T-helper 2 cell treated with Interferon-gamma antibody and Interleukin-4, amounts not matched to agents 100 ng/mL and 5 ng/mL, for 36 hours (primary cell): ENCODE results near the gene FITM1. TPM values are rescaled to one million over a fixed set of nuclear protein-coding genes. Genes with fewer than 3 reads are reported as not detected.
"Not testable (repeated sequence)": the region's sequence is repeated elsewhere in the genome, so short reads cannot be mapped to it uniquely, and the experiment has no call there.

Source experiments
- intact Hi-C: fragments of 100-400 bp; cut with micrococcal nuclease; formaldehyde crosslinking; loops from one replicate; pipeline ENCODE4 v1.15.1; 2023
- total RNA-seq: library from RNA; stranded (reverse); gene quantifications from 2 replicates; pipeline ENCODE4 v1.2.3, GENCODE V29; 2022

The FITM1 gene
- total RNA-seq, 1 donor from 2014 or later = 1.1 TPM

GRCh38 chr14:24096545-24097181 lies 33.8 kb upstream of the FITM1 start:
- intact Hi-C loops = loop anchor here (10.0 kb wide), 1 partner anchor 542 kb away; the partner anchor contains the start of genes THTPA and ZFHX2

- intact Hi-C loops = loop anchor here (10.0 kb wide), 1 partner anchor 544 kb away; the partner anchor contains the start of genes THTPA and ZFHX2
Observed at GRCh38 chr14:24098229-24098926, 32.1 kb upstream of the FITM1 start.

- intact Hi-C loops = loop anchor here (10.0 kb wide), 1 partner anchor 544 kb away; the partner anchor contains the start of genes THTPA and ZFHX2
Observed at GRCh38 chr14:24098927-24099813, 31.3 kb upstream of the FITM1 start.

- intact Hi-C loops = no loop called here
Observed at GRCh38 chr14:24100197-24100981, 30.1 kb upstream of the FITM1 start.

GRCh38 chr14:24100982-24101494 lies 29.4 kb upstream of the FITM1 start:
- intact Hi-C loops = no loop called here

GRCh38 chr14:24102357-24103048 lies 28.0 kb upstream of the FITM1 start:
- intact Hi-C loops = no loop called here

GRCh38 chr14:24103451-24103850 lies 27.0 kb upstream of the FITM1 start:
- intact Hi-C loops = no loop called here

- intact Hi-C loops = not testable (repeated sequence)
Observed at GRCh38 chr14:24105609-24106239, 24.7 kb upstream of the FITM1 start.

GRCh38 chr14:24106672-24107271 lies 23.7 kb upstream of the FITM1 start:
- intact Hi-C loops = no loop called here

- intact Hi-C loops = loop anchor here (1.0 to 2.0 kb wide), 3 partner anchors 14 to 72 kb away; partner anchors contain the start of gene PCK2
Observed at GRCh38 chr14:24108336-24108874, 22.1 kb upstream of the FITM1 start.

- intact Hi-C loops = loop anchor here (10.0 kb wide), 2 partner anchors 325 to 565 kb away; no protein-coding TSS in a partner anchor
Observed at GRCh38 chr14:24110060-24110459, 20.4 kb upstream of the FITM1 start.

- intact Hi-C loops = loop anchor here (10.0 kb wide), 2 partner anchors 324 to 564 kb away; no protein-coding TSS in a partner anchor
Observed at GRCh38 chr14:24110523-24110922, 19.9 kb upstream of the FITM1 start.

GRCh38 chr14:24113379-24113800 lies 17.1 kb upstream of the FITM1 start:
- intact Hi-C loops = loop anchor here (10.0 kb wide), 2 partner anchors 321 to 561 kb away; no protein-coding TSS in a partner anchor

GRCh38 chr14:24113801-24114531 lies 16.5 kb upstream of the FITM1 start:
- intact Hi-C loops = loop anchor here (1.0 to 10.0 kb wide), 14 partner anchors 20 to 1185 kb away; partner anchors contain the start of genes AP1G2, CARMIL3, CHMP4A and EMC9

- intact Hi-C loops = loop anchor here (1.0 to 10.0 kb wide), 14 partner anchors 20 to 1185 kb away; partner anchors contain the start of genes AP1G2, CARMIL3, CHMP4A and EMC9
Observed at GRCh38 chr14:24114532-24115421, 15.7 kb upstream of the FITM1 start, which contains the start of the genes DCAF11 and NRL. Gene DCAF11, plus strand, starts transcription at chr14:24114777. Its CDS starts 818 bp downstream, at chr14:24115595. Gene NRL, minus strand, starts transcription at chr14:24114949. Its CDS starts 32,101 bp downstream, at chr14:24082848.
